Right forelimb (tissue), 1 donor: ENCODE data around the gene RALBP1.
"Not testable (repeated sequence)": the region's sequence is repeated elsewhere in the genome, so short reads cannot be mapped to it uniquely, and the experiment has no call there.

ENCODE experiments used
- DNase-seq: peaks from one replicate; pipeline ENCODE4 v3.0.0-alpha.2; 2018

The RALBP1 gene

DNA sequence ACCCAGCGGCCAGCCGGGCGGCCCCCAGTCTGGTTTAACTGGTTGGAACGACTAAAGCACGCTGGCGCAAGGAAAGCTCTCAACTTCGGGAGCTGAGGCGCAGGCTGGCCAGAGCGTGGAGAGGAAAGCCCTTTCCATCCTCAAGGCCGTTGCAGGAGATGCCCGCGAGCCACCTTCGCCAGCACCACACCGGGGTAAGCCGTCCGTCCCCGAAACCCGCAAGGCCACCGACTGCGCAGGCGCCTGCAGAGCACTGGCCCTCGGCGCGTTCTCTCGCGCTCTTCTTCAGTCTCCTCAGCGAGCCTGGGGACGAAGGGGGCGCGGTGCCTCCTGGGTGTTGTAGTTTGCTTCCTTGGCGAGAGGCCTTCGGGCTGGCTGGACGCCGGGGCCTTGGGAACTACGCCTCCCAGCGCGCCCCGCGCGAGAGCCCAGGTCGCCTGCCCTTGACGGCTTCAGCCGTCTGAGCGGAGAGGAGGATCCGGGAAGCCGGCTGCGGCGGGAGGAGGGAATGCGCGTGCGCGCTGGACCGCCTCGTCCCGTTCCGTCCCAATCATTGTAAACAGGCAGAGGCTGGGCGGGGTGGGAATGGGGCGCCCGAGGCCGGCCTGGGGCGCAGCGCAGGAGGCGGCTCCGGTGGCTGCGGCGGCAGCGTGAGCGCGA, at the start of gene RALBP1:
TSS of gene RALBP1 (plus strand) at position 531 of the 660 bp plus-strand sequence. CDS start 37,533 bp downstream, outside the sequence.
- peak; percentile 100 for DNase-seq

GRCh38 chr18:9426753-9427152, 48.6 kb upstream of the RALBP1 start:
- DNase-seq = no peak

GRCh38 chr18:9428301-9428706, 47.0 kb upstream of the RALBP1 start:
- DNase-seq = no peak

DNA sequence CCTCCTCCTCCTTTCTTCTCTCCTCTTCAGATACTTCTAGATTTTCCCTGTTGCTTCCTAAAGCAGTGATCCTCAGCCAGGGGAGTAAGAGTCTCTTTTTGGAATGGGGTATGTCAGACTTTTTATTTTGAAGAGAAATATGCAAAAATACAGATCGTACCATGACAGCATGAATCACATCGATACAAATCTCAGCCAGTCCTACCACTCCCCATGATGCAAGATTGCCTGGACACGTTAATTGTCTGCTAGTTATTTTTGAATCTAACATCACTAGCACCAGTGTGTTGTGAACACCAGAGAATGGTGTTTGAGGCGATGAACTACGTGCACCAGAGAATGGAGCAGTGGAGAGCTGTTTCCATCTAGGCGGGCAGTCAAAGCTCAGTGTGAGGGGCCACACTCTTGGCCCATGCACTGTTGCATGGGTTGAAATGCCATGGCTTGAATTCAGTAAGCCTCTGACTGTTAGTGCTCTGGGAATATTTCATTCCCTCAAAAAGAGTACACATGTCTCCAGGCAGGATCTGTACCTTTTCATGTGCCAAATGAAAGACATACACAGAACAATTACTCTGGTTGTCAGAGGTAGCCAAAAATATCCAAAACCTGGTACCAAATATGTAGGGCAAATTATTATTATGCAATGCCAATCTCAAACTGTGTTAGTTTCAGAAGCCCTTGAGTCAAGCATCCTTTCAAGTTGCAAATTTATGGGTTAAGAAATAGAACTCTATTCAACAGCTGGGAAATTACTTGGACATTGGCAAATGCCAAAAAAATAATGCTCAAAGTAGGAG, 46.3 kb upstream of the RALBP1 start:
- DNase-seq = no peak

- DNase-seq = no peak
Observed at GRCh38 chr18:9429662-9429993, 45.7 kb upstream of the RALBP1 start.

- DNase-seq = not testable (repeated sequence)
Observed at GRCh38 chr18:9430315-9430714, 45.0 kb upstream of the RALBP1 start.

DNA sequence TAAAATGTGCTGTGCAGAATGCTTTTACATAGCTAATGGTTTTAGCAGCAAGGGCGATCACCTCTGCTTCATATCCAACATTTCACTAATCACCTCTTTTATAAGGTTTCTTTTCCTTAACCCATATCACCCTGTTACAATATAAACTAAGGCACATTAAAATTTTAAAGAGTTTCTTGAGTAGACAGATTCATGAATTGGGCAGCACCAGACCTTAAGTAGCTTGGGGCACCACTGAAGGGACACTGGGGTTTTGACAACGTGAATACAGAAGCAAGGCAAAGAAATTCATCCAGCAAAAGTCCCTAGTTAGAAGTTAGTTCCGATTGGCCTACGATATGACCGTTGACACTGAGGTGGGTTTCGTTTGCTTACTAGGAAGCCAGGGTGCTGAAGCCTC, 44.0 kb upstream of the RALBP1 start:
- DNase-seq = no peak

DNA sequence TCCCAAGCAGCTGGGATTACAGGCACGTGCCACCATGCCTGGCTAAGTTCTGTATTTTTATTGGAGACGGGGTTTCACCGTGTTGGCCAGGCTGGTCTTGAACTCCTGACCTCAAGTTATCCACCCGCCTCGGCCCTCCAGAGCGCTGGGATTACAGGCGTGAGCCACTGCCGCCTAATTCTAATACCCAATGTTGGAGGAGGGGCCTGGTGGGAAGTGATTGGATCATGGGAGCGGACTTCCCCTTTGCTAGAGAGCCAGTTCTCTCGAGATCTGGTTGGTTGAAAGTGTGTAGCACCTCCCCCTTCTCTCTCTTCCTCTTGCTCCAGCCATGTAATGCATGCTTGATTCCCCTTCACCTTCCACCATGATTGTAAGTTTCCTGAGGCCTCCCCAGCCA, 42.2 kb upstream of the RALBP1 start:
- not testable (repeated sequence) for DNase-seq

GRCh38 chr18:9433671-9434121, 41.6 kb upstream of the RALBP1 start:
- peak; percentile 78 for DNase-seq

GRCh38 chr18:9434122-9434701, 41.1 kb upstream of the RALBP1 start:
- DNase-seq = peak; percentile 54

DNA sequence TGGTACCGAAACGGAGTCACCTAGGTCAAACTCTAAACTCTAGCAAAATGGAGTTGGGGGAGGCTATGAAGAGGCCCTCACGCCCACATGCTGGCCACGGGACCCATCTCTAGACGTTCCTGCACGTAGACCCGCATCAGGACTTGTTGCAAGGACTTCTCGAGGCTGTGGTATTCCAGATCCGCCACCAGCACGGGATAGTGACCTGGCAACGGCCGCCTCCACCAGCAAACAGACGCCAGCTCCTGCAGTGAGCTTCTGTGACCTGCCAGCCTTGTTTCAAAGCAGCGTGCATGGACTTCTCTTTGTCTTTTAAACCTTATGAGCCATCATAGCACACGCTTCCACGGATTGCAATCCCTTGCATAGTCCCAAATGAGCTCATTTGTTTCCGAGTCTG, 40.3 kb upstream of the RALBP1 start:
- DNase-seq = no peak

DNA sequence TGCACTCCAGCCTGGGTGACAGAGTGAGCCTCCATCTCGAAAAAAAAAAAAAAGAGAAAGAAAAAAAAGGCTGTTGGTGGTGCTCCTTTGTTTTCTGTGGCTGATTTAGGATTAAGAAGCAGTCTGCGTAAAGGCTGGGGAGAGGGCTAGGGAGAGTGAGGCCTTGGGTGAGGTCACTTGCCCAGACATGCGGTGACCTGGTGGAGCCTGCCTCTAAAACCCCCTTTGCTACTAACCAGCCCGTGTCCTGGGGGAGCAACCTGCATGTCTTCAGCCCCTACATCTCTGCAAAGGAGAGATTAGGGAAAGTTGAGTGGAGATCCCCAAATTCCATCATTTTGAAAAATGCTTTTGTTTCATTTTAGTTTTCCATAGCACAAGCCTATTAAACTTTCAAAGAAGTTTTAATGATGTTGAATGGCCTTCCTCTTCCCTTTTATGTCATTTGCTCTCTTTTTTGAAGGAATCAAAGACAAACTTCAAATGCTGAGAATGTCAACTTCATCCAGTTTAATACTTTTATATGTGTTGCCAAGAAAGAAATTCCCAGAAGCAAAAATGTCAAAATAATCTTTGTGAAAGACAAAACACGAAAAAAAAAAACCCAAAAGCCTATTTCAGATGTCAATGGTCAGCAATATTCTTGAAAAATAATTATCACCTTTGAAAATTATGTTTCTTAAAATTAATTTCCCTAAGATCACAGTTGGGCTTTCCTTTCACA, 38.9 kb upstream of the RALBP1 start:
- DNase-seq = no peak

GRCh38 chr18:9437021-9437437, 38.3 kb upstream of the RALBP1 start:
- DNase-seq = peak; percentile 63

- DNase-seq = no peak
Observed at GRCh38 chr18:9437672-9438071, 37.6 kb upstream of the RALBP1 start.

DNA sequence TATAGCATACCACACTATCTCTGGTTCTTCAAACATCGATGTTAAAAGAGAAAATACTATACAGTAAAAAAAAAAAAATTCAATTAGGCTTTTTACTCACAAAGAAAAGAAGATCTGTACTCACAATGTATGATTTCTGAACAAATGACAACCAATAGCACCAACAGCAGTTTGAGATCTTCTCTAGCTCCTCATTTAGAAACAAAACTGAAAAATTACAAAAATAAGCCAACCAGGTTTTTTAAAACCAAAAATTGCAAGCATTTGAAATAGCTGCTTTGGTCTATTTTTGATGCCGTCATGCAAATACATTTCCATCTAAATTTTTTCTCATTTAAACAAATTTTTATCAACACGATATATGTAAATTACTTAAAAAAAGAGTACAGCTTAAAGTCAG, 34.3 kb upstream of the RALBP1 start:
- DNase-seq = no peak

- no peak for DNase-seq
Observed at GRCh38 chr18:9444549-9444948, 30.8 kb upstream of the RALBP1 start.

DNA sequence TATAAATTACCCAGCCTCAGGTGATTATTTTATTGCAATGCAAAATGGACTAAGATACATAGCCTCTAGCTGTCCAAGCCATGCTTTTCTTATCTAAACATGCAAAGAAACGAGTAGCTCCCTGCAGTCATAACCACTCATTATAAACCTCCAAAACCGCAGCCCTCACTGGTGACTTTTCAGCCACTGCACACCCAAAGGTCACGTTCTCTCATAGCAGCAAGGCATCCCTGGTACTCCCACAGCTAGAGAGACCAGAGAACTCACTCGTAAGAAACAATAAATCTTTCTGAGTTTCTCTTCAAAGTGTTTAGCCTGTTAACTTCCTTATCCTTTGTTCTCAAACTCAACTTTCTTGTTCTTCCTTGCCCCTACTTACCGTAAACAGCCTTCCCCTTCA, 28.5 kb upstream of the RALBP1 start:
- DNase-seq = no peak

DNA sequence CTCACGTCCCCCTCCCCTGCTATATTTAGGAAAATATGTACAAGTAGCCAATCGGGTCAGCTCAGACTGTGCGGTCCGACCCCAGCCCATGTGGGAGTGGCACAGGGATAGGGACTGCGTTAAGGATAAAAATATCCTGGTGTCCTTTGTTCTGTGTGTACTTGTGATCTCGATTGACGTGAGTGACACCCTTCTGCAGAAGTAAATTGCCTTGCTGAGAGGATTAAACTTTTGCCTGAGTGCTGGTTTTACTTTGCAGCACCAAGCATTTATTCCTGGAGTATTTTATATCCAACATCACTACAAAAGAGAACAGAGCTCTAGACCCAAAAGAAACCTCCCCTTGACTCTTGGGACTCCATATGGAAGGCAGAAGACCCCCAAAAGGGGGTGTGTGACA, 28.0 kb upstream of the RALBP1 start:
- DNase-seq = no peak

DNA sequence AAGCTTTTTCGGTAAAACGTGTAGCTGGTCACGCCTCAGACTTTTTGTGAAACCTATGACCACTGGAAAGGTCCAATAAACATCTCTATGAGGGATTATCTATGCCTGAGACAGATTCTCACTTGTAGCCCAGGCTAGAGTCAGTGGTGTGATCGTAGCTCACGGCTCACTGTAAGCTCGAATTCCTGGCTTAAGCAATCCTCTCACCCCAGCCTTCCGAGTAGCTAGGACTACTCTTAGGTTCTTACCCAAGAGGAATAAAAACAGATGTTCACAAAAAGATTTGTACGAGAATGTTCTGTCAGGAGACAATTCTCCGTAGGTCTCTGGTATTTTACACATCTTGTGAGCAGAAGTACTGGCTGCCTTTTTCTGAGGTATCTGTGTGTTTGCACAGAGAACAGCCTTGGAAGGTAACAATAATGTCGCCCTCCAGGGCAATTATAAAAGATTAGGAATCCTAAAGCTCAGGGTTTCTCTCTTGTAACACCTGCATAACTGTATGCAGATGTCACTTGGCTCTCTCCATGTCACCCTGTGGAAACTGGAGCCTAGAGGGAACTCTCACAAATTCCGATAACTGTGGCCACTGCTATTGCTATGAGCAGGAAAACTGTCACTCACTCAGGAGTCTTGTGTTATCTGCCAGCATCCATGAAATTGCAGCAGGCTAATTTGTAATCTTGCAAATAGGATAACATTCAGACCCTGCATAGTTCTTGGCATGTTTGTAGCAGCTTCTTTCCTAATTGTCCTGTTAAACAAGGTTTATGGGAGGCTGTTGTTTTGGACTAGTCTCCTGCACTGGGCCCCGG, 25.5 kb upstream of the RALBP1 start:
- DNase-seq = no peak

DNA sequence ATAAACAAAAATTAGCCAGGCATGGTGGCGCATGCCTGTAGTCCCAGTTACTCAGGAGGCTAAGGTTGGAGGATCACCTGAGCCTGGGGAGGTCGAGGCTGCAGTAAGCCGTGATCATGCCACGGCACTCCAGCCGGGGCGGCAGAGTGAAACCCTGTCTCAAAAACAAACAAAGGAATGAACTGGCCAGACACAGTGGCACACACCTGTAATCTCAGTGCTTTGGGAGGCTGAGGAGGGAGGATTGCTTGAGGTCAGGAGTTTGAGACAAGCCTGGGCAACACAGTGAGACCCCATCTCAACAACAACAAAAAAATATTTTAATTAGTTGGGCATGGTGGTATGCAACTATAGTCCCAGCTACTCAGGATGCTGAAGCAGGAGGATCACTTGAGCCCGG, 24.4 kb upstream of the RALBP1 start:
- not testable (repeated sequence) for DNase-seq

- no peak for DNase-seq
Observed at GRCh38 chr18:9453283-9453682, 22.0 kb upstream of the RALBP1 start.

GRCh38 chr18:9454061-9454703, 21.1 kb upstream of the RALBP1 start:
- no peak for DNase-seq
